Liver (tissue), 9 donors: ENCODE results near the gene PRR5L. TPM values are rescaled to one million over a fixed set of nuclear protein-coding genes. Genes with fewer than 3 reads are reported as not detected.

Experiments
- DNase-seq: peaks from one replicate; pipeline ENCODE4 v3.0.0-alpha.2; 2017; ENCODE audit warnings: low spot score
- H3K27ac ChIP-seq, 2 donors: one replicate each; pipeline ENCODE4 v1.7.0; 2013; ENCODE audit warnings: inconsistent platforms in 2 of 2, low read length in 2 of 2, control low read depth in 1 of 2, low read depth in 1 of 2, mild to moderate bottlenecking in 1 of 2
- H3K27me3 ChIP-seq, 4 donors: one replicate each; pipeline versions ENCODE4 v1.6.1 to v1.7.0; 2013; ENCODE audit warnings: low read length in 3 of 4, inconsistent platforms in 1 of 4, mild to moderate bottlenecking in 1 of 4, moderate library complexity in 1 of 4; ENCODE audit not compliant: control insufficient read depth in 4 of 4, insufficient read depth in 4 of 4
- H3K36me3 ChIP-seq, 4 donors: one replicate each; pipeline versions ENCODE4 v1.6.1 to v1.7.0; 2013; ENCODE audit warnings: low read length in 3 of 4, mild to moderate bottlenecking in 3 of 4, low read depth in 1 of 4, moderate library complexity in 1 of 4; ENCODE audit not compliant: control insufficient read depth in 4 of 4, insufficient read depth in 3 of 4
- H3K4me1 ChIP-seq, 4 donors: one replicate each; pipeline versions ENCODE4 v1.6.1 to v1.7.0; 2013; ENCODE audit warnings: low read length in 3 of 4, mild to moderate bottlenecking in 3 of 4, moderate library complexity in 1 of 4; ENCODE audit not compliant: control insufficient read depth in 4 of 4, insufficient read depth in 4 of 4
- H3K4me3 ChIP-seq, 3 donors: one replicate each; pipeline versions ENCODE4 v1.6.1 to v1.7.0; 2013; ENCODE audit warnings: low read length in 3 of 3, control low read depth in 1 of 3, low read depth in 1 of 3, mild to moderate bottlenecking in 1 of 3
- H3K9ac ChIP-seq, 2 donors: one replicate each; pipeline ENCODE4 v1.7.0; 2013; ENCODE audit warnings: low read length in 2 of 2, mild to moderate bottlenecking in 2 of 2, moderate library complexity in 2 of 2, control low read depth in 1 of 2, low read depth in 1 of 2
- H3K9me3 ChIP-seq, 4 donors: one replicate each; pipeline versions ENCODE4 v1.6.1 to v1.7.0; 2013; ENCODE audit warnings: low read length in 3 of 4; ENCODE audit not compliant: control insufficient read depth in 4 of 4
- EGR1 ChIP-seq, 2 donors: IDR thresholded peaks; 2 replicates each; pipeline ENCODE4 v1.6.1; 2016 to 2018; ENCODE audit warnings: antibody characterized with exemption in 2 of 2, low read depth in 2 of 2
- FOXA1 ChIP-seq: IDR thresholded peaks from 2 replicates; pipeline ENCODE4 v1.6.1; 2016; ENCODE audit warnings: antibody characterized with exemption
- FOXA2 ChIP-seq: IDR thresholded peaks from 2 replicates; pipeline ENCODE4 v1.6.1; 2016; ENCODE audit warnings: antibody characterized with exemption
- GABPA ChIP-seq, 2 donors: IDR thresholded peaks in 1 of 2; conservative IDR thresholded peaks in 1 of 2; 2 replicates each; pipeline ENCODE4 v1.6.1; 2016; ENCODE audit warnings: antibody characterized with exemption in 2 of 2, mild to moderate bottlenecking in 1 of 2, moderate library complexity in 1 of 2
- HNF4A ChIP-seq, 2 donors: conservative IDR thresholded peaks; 2 replicates each; pipeline ENCODE4 v1.6.1; 2016; ENCODE audit warnings: antibody characterized with exemption in 2 of 2, mild to moderate bottlenecking in 2 of 2
- HNF4G ChIP-seq: IDR thresholded peaks from 2 replicates; pipeline ENCODE4 v1.6.1; 2016; ENCODE audit warnings: antibody characterized with exemption
- JUND ChIP-seq, 2 donors: IDR thresholded peaks; 2 replicates each; pipeline ENCODE4 v1.6.1; 2016; ENCODE audit warnings: antibody characterized with exemption in 2 of 2
- MAX ChIP-seq: IDR thresholded peaks from 2 replicates; pipeline ENCODE4 v1.6.1; 2016; ENCODE audit warnings: antibody characterized with exemption
- NR2F2 ChIP-seq: IDR thresholded peaks from 2 replicates; pipeline ENCODE4 v1.6.1; 2016; ENCODE audit warnings: antibody characterized with exemption
- RAD21 ChIP-seq, 2 donors: IDR thresholded peaks; 2 replicates each; pipeline ENCODE4 v1.6.1; 2016; ENCODE audit warnings: antibody characterized with exemption in 2 of 2, mild to moderate bottlenecking in 2 of 2
- RXRA ChIP-seq, 2 donors: IDR thresholded peaks; 2 replicates each; pipeline ENCODE4 v1.6.1; 2017 to 2018; ENCODE audit warnings: antibody characterized with exemption in 2 of 2, mild to moderate bottlenecking in 1 of 2
- SP1 ChIP-seq: IDR thresholded peaks from 2 replicates; pipeline ENCODE4 v1.6.1; 2018; ENCODE audit warnings: antibody characterized with exemption, mild to moderate bottlenecking
- TAF1 ChIP-seq: conservative IDR thresholded peaks from 2 replicates; pipeline ENCODE4 v1.6.1; 2016; ENCODE audit warnings: antibody characterized with exemption, mild to moderate bottlenecking
- YY1 ChIP-seq: IDR thresholded peaks from 2 replicates; pipeline ENCODE4 v1.6.1; 2016; ENCODE audit warnings: antibody characterized with exemption, mild to moderate bottlenecking
- ZBTB33 ChIP-seq: IDR thresholded peaks from 2 replicates; pipeline ENCODE4 v1.6.1; 2016; ENCODE audit warnings: antibody characterized with exemption
- WGBS: extraction: QIAGEN DNeasy Blood & Tissue Kit; methylation state at CpG from one replicate; pipeline ENCODE4 v1.1.7; 2013; 5-methylcytosine and 5-hydroxymethylcytosine counted together
- polyA plus RNA-seq, 2 donors: library from polyadenylated mRNA; stranded (reverse) in 1 of 2; unstranded in 1 of 2; fragments of 200-250 nt in 1 of 2; fragments of >200 nt in 1 of 2; fragmentation: Nextera tagmentation in 1 of 2; extraction: Ambion mirVana in 1 of 2; gene quantifications; one replicate each; pipeline versions ENCODE4 v1.2.1 to v1.2.3, GENCODE V29; 2013 to 2015
- total RNA-seq, 2 donors: library from RNA; depleted of rRNA; stranded (reverse); fragments of >200 nt; gene quantifications; one replicate each; pipeline ENCODE4 v1.2.3, GENCODE V29; 2014
- TF ChIP-seq, protein P1 (sequence below): IDR thresholded peaks from 2 replicates; pipeline ENCODE4 v1.6.1; 2016; ENCODE audit warnings: antibody characterized with exemption, mild to moderate bottlenecking
- TF ChIP-seq, protein P2 (sequence below): fragments of 150-350 bp; IDR thresholded peaks from 2 replicates; pipeline ENCODE4 v1.5.1; 2017; ENCODE audit warnings: improper control_type of control experiment, low read depth, low read length; ENCODE audit not compliant: missing input control
- TF ChIP-seq, protein P3 (sequence below): IDR thresholded peaks from 2 replicates; pipeline ENCODE4 v1.6.1; 2016; ENCODE audit warnings: antibody characterized with exemption
- donor health status: healthy.
- donor health status: healthy.
- donor health status: healthy.
- donor health status: healthy.
- donor health status: healthy.

The PRR5L gene
- total and polyA plus RNA-seq, 4 donors, result 1.2 to 8.5 (median 4.5) TPM

- TF ChIP-seq, protein P1, sequence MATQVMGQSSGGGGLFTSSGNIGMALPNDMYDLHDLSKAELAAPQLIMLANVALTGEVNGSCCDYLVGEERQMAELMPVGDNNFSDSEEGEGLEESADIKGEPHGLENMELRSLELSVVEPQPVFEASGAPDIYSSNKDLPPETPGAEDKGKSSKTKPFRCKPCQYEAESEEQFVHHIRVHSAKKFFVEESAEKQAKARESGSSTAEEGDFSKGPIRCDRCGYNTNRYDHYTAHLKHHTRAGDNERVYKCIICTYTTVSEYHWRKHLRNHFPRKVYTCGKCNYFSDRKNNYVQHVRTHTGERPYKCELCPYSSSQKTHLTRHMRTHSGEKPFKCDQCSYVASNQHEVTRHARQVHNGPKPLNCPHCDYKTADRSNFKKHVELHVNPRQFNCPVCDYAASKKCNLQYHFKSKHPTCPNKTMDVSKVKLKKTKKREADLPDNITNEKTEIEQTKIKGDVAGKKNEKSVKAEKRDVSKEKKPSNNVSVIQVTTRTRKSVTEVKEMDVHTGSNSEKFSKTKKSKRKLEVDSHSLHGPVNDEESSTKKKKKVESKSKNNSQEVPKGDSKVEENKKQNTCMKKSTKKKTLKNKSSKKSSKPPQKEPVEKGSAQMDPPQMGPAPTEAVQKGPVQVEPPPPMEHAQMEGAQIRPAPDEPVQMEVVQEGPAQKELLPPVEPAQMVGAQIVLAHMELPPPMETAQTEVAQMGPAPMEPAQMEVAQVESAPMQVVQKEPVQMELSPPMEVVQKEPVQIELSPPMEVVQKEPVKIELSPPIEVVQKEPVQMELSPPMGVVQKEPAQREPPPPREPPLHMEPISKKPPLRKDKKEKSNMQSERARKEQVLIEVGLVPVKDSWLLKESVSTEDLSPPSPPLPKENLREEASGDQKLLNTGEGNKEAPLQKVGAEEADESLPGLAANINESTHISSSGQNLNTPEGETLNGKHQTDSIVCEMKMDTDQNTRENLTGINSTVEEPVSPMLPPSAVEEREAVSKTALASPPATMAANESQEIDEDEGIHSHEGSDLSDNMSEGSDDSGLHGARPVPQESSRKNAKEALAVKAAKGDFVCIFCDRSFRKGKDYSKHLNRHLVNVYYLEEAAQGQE, result no peak
- TF ChIP-seq, protein P2, sequence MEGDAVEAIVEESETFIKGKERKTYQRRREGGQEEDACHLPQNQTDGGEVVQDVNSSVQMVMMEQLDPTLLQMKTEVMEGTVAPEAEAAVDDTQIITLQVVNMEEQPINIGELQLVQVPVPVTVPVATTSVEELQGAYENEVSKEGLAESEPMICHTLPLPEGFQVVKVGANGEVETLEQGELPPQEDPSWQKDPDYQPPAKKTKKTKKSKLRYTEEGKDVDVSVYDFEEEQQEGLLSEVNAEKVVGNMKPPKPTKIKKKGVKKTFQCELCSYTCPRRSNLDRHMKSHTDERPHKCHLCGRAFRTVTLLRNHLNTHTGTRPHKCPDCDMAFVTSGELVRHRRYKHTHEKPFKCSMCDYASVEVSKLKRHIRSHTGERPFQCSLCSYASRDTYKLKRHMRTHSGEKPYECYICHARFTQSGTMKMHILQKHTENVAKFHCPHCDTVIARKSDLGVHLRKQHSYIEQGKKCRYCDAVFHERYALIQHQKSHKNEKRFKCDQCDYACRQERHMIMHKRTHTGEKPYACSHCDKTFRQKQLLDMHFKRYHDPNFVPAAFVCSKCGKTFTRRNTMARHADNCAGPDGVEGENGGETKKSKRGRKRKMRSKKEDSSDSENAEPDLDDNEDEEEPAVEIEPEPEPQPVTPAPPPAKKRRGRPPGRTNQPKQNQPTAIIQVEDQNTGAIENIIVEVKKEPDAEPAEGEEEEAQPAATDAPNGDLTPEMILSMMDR, result no peak
- TF ChIP-seq TAF1, result no peak
- no peak for TF ChIP-seq HNF4G
These were observed 30.7 kb downstream of the PRR5L start (continued) for GRCh38 chr11:36326524-36327419.

GRCh38 chr11:36328966-36329673, 33.0 kb downstream of the PRR5L start:
- WGBS, result 80% methylated on average over 2 of the region's 2 CpGs
- Histone ChIP-seq H3K9me3 (no peaks in the 10 kb centered on the region), H3K36me3 (no peaks in the 10 kb centered on the region), H3K27ac (no peak overlapping the region), H3K4me3 (no peak overlapping the region), H3K9ac (no peak overlapping the region), H3K27me3 (no peaks in the 10 kb centered on the region), H3K4me1 (no peaks in the 10 kb centered on the region)
- TF ChIP-seq HNF4G (no peak), GABPA (IDR thresholded peaks at IDR 0.05 in 1 of 2, conservative IDR thresholded peaks at IDR 0.05 in 1 of 2) (no peak), ZBTB33 (no peak), RAD21 (IDR thresholded peaks at IDR 0.05) (no peak), HNF4A (conservative IDR thresholded peaks at IDR 0.05) (no peak), RXRA (IDR thresholded peaks at IDR 0.05) (no peak), JUND (IDR thresholded peaks at IDR 0.05) (no peak), YY1 (no peak), FOXA2 (no peak), TAF1 (no peak), MAX (no peak), NR2F2 (no peak), SP1 (no peak), FOXA1 (no peak), EGR1 (IDR thresholded peaks at IDR 0.05; ENCODE audit: low read depth in 2 of 2) (no peak)
- TF ChIP-seq, protein P3, sequence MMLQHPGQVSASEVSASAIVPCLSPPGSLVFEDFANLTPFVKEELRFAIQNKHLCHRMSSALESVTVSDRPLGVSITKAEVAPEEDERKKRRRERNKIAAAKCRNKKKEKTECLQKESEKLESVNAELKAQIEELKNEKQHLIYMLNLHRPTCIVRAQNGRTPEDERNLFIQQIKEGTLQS, result no peak
- TF ChIP-seq, protein P2, result no peak
- TF ChIP-seq, protein P1, result no peak
- no peak for DNase-seq
